Esophagus muscularis mucosa (tissue), 4 donors: ENCODE results near the gene PKD1L1. TPM values are rescaled to one million over a fixed set of nuclear protein-coding genes. Genes with fewer than 3 reads are reported as not detected.

ENCODE experiments used
- DNase-seq: peaks from one replicate; pipeline ENCODE4 v3.0.0-alpha.2; 2017; ENCODE audit errors: extremely low spot score
- H3K27ac ChIP-seq, 4 donors: fragments of 200-600 bp; sonication (generic); replicated peaks in 1 of 4; 1 replicate in 3 of 4; 2 replicates in 1 of 4; pipeline ENCODE4 v1.5.1; 2016 to 2019; ENCODE audit warnings: mild to moderate bottlenecking in 1 of 4
- H3K27me3 ChIP-seq, 4 donors: fragments of 200-600 bp; sonication (generic); one replicate each; pipeline versions ENCODE4 v1.5.1 to v1.6.0; 2016 to 2019
- H3K36me3 ChIP-seq, 4 donors: fragments of 200-600 bp; sonication (generic); one replicate each; pipeline ENCODE4 v1.5.1; 2016 to 2019
- H3K4me1 ChIP-seq, 4 donors: fragments of 200-600 bp; sonication (generic); one replicate each; pipeline ENCODE4 v1.5.1; 2016 to 2019
- H3K4me3 ChIP-seq, 4 donors: fragments of 200-600 bp; sonication (generic); 1 replicate in 2 of 4; 2 replicates in 2 of 4; pipeline ENCODE4 v1.5.1; 2016 to 2019; ENCODE audit warnings: mild to moderate bottlenecking in 4 of 4, moderate library complexity in 1 of 4
- H3K9me3 ChIP-seq, 4 donors: fragments of 200-600 bp; sonication (generic); 1 replicate in 3 of 4; 2 replicates in 1 of 4; pipeline ENCODE4 v1.5.1; 2016 to 2019
- EP300 ChIP-seq: sonication (generic); formaldehyde crosslinking; IDR thresholded peaks from one replicate; pipeline ENCODE4 v1.6.1; 2017; ENCODE audit warnings: antibody characterized with exemption
- POLR2A ChIP-seq: fragments of 450-650 bp; IDR thresholded peaks from one replicate; pipeline ENCODE4 v1.6.1; 2017; ENCODE audit warnings: antibody characterized with exemption, moderate library complexity, mild to moderate bottlenecking, low read depth
- POLR2AphosphoS5 ChIP-seq, 2 donors: sonication (generic); formaldehyde crosslinking; IDR thresholded peaks; one replicate each; pipeline ENCODE4 v1.6.1; 2017; ENCODE audit warnings: antibody characterized with exemption in 2 of 2
- whole genome bisulfite sequencing: methylation state at CpG from one replicate; pipeline ENCODE4 v1.1.5; 2018; 5-methylcytosine and 5-hydroxymethylcytosine counted together
- intact Hi-C: fragments of 100-400 bp; cut with DNase I; formaldehyde crosslinking; loops from one replicate; pipeline ENCODE4 v1.15.1; 2023
- total RNA-seq, 4 donors: library from RNA; depleted of rRNA; stranded (reverse); fragments of >200 nt; gene quantifications; one replicate each; pipeline versions ENCODE4 v1.1.0 to v1.2.1, GENCODE V29; 2016
- TF ChIP-seq, protein P1 (sequence below), 3 experiments: fragments of 200-600 bp in 2 of 3; fragments of 450-650 bp in 1 of 3; sonication (generic) in 2 of 3; IDR thresholded peaks; one replicate each; pipeline ENCODE4 v1.5.1; 2017 to 2019; ENCODE audit warnings: antibody characterized with exemption in 3 of 3, mild to moderate bottlenecking in 2 of 3, moderate library complexity in 1 of 3

The PKD1L1 gene
- total RNA-seq, 4 donors from 2014 or later: 0.50 to 1.7 (median 0.73) TPM

DNA sequence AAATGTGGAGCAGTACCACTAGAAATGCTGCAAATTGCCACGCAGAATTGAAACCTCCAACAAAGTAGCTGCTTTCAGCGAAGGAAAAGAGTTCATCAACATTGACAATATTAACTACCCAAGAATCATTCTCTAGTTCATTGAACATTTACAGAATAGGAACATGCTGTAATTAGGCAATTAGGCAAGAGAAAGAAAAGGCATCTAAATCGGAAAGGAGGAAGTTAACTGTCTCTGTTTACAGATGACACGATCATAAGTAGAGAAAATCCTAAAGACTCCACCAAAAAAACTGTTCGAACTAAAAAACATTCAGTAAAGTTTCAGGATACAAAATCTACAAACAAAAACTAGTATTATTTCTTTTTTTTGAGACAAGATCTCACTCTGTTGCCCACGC is 8.9 kb upstream of the PKD1L1 start:
- TF ChIP-seq POLR2A (no peak), EP300 (no peak), POLR2AphosphoS5 (IDR thresholded peaks at IDR 0.05) (no peak)
- TF ChIP-seq, protein P1, sequence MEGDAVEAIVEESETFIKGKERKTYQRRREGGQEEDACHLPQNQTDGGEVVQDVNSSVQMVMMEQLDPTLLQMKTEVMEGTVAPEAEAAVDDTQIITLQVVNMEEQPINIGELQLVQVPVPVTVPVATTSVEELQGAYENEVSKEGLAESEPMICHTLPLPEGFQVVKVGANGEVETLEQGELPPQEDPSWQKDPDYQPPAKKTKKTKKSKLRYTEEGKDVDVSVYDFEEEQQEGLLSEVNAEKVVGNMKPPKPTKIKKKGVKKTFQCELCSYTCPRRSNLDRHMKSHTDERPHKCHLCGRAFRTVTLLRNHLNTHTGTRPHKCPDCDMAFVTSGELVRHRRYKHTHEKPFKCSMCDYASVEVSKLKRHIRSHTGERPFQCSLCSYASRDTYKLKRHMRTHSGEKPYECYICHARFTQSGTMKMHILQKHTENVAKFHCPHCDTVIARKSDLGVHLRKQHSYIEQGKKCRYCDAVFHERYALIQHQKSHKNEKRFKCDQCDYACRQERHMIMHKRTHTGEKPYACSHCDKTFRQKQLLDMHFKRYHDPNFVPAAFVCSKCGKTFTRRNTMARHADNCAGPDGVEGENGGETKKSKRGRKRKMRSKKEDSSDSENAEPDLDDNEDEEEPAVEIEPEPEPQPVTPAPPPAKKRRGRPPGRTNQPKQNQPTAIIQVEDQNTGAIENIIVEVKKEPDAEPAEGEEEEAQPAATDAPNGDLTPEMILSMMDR (IDR thresholded peaks at IDR 0.05): no peak
- Histone ChIP-seq H3K27ac (no peak overlapping the region), H3K9me3 (no peaks in the 10 kb centered on the region), H3K27me3 (no peaks in the 10 kb centered on the region), H3K4me3 (no peak overlapping the region), H3K4me1 (peaks cover 0 to 6% (median 0%) of the 10 kb centered on the region in 4 donors), H3K36me3 (peaks cover 10 to 46% (median 38%) of the 10 kb centered on the region in 4 donors)
- intact Hi-C loops: no loop called here
- no peak for DNase-seq
- 76% methylated on average over 6 of the region's 6 CpGs for WGBS

GRCh38 chr7:47956220-47956619 is 8.0 kb upstream of the PKD1L1 start:
- TF ChIP-seq POLR2AphosphoS5 (IDR thresholded peaks at IDR 0.05) (no peak), POLR2A (no peak), EP300 (no peak)
- TF ChIP-seq, protein P1 (IDR thresholded peaks at IDR 0.05): no peak
- intact Hi-C loops: no loop called here
- no peak overlapping the region for H3K27ac ChIP-seq
- peaks cover 0 to 6% (median 0%) of the 10 kb centered on the region in 4 donors for H3K4me1 ChIP-seq
- H3K4me3 ChIP-seq: no peak overlapping the region
- DNase-seq: no peak
- 82% methylated on average over 6 of the region's 6 CpGs for whole genome bisulfite sequencing
- H3K36me3 ChIP-seq: peaks cover 4 to 37% (median 29%) of the 10 kb centered on the region in 4 donors
- H3K9me3 ChIP-seq: no peaks in the 10 kb centered on the region
- H3K27me3 ChIP-seq: no peaks in the 10 kb centered on the region

GRCh38 chr7:47954231-47954911 is 6.1 kb upstream of the PKD1L1 start:
- 90% methylated on average over 4 of the region's 4 CpGs for WGBS

GRCh38 chr7:47953822-47954221 is 5.6 kb upstream of the PKD1L1 start:
- Histone ChIP-seq H3K4me3 (no peak overlapping the region), H3K9me3 (no peaks in the 10 kb centered on the region), H3K36me3 (peaks cover 0 to 31% (median 23%) of the 10 kb centered on the region in 4 donors), H3K27me3 (no peaks in the 10 kb centered on the region), H3K27ac (no peak overlapping the region), H3K4me1 (peaks cover 0 to 16% (median 0%) of the 10 kb centered on the region in 4 donors)
- TF ChIP-seq POLR2A: no peak
- no peak for TF ChIP-seq EP300
- DNase-seq: no peak
- intact Hi-C loops: no loop called here
- WGBS: 78% methylated on average over 4 of the region's 4 CpGs

More at GRCh38 chr7:47954231-47954911, 6.1 kb upstream of the PKD1L1 start:
- H3K4me1 ChIP-seq: peaks cover 0 to 14% (median 0%) of the 10 kb centered on the region in 4 donors
- H3K36me3 ChIP-seq: peaks cover 0 to 31% (median 23%) of the 10 kb centered on the region in 4 donors
- no peak for DNase-seq
- no peak overlapping the region for H3K27ac ChIP-seq
- intact Hi-C loops: no loop called here
- H3K4me3 ChIP-seq: no peak overlapping the region
- H3K27me3 ChIP-seq: no peaks in the 10 kb centered on the region
- no peaks in the 10 kb centered on the region for H3K9me3 ChIP-seq
- TF ChIP-seq EP300 (no peak), POLR2A (no peak), POLR2AphosphoS5 (IDR thresholded peaks at IDR 0.05) (no peak)
- TF ChIP-seq, protein P1 (IDR thresholded peaks at IDR 0.05): no peak

GRCh38 chr7:47952224-47952623 is 4.0 kb upstream of the PKD1L1 start:
- H3K36me3 ChIP-seq: peaks cover 0 to 30% (median 23%) of the 10 kb centered on the region in 4 donors
- WGBS: 91% methylated on average over 4 of the region's 4 CpGs
- no peak for DNase-seq
- H3K4me1 ChIP-seq: peaks cover 0 to 28% (median 1%) of the 10 kb centered on the region in 4 donors
- no peak overlapping the region for H3K27ac ChIP-seq
- H3K9me3 ChIP-seq: no peaks in the 10 kb centered on the region
- H3K27me3 ChIP-seq: no peaks in the 10 kb centered on the region
- intact Hi-C loops: no loop called here
- H3K4me3 ChIP-seq: no peak overlapping the region
- TF ChIP-seq EP300 (no peak), POLR2A (no peak), POLR2AphosphoS5 (IDR thresholded peaks at IDR 0.05) (no peak)
- TF ChIP-seq, protein P1 (IDR thresholded peaks at IDR 0.05): no peak
